Measurements from ENCODE around the gene OR2T33.
"Not testable (repeated sequence)": the region's sequence is repeated elsewhere in the genome, so short reads cannot be mapped to it uniquely, and the experiment has no call there.

OR2T33 gene, protein sequence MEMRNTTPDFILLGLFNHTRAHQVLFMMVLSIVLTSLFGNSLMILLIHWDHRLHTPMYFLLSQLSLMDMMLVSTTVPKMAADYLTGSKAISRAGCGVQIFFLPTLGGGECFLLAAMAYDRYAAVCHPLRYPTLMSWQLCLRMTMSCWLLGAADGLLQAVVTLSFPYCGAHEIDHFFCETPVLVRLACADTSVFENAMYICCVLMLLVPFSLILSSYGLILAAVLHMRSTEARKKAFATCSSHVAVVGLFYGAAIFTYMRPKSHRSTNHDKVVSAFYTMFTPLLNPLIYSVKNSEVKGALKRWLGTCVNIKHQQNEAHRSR

DNA sequence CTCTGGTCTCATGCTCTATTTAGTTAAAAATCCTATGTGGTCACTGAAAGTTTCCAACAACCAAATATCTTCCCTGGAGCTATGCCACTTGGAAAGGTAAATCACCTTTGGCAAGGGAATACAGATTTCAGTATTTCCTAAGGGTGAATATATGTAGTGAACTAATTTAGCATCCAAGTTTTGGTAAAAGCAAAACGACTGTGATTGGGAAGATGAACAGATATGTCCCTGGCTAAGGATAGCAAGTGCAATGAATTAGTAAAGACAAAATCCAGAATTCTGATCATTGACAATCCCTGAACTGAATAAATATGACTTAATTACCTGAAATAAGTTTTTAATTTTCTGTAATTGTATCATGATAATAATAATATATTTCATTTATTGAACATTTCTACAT, at the start of gene OR2T33:
TSS of gene OR2T33 (minus strand) at position 101 of the 400 bp plus-strand sequence. CDS start 4,162 bp downstream, outside the sequence.
- no peak for DNase-seq (ENCODE audit: low read depth)

DNA sequence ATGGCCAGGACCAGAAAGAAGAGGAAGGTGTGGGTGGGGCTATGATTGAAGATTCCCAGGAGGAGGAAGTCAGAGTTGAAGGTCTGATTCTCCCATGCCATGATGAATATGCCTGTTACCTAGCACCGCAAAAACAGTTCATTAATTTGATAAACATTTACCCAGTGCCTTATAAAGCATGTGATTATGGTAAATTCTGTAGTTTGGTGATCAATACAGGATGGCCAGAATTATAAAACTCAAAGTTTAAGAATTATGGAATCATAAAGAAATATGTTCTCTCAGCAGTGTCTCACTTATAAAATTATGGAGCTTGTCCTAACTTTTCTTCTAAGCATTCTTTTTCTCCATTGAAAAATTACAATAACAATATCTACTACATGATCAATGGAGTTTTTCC, 46.7 kb upstream of the OR2T33 start, which contains the start of gene OR2M7:
TSS of gene OR2M7 (minus strand) at position 101 of the 400 bp plus-strand sequence. CDS start at position 101, 0 bp downstream.
- no peak for DNase-seq (ENCODE audit: low read depth)

DNA sequence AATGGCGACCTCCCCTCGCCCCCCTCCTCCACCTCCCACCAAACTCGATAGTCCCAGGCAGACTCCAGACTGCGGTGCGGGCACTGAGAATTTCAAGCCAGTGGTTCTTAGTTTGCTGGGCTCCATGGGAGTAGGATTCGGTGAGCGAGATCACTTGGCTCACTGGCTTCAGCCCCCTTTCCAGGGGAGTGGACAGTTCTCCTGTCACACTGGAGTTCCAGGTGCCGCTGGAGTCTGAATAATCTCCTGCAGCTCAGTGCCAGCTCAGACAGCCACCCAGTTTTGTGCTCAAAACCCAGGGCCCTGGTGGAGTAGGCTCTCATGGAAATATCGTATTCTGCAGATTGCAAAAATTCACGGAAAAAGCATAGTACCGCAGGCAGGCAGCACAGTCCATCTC, 39.0 kb upstream of the OR2T33 start:
- no peak for DNase-seq (ENCODE audit: low read depth)

DNA sequence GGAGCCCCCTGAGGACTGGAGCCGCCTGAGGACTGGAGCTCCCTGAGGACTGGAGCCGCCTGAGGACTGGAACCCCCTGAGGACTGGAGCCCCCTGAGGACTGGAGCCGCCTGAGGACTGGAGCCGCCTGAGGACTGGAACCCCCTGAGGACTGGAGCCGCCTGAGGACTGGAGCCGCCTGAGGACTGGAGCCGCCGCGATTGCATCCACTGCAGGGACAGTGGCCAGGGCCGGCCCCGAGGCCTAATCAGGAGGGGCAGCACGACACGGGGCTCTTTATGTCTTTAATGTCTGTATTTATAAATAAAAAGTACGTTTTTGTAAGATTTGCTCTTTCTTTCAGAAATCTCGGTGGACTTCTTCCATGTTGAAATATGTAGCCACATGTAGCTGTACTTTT, 29.0 kb upstream of the OR2T33 start:
- DNase-seq (ENCODE audit: low read depth) = not testable (repeated sequence)

DNA sequence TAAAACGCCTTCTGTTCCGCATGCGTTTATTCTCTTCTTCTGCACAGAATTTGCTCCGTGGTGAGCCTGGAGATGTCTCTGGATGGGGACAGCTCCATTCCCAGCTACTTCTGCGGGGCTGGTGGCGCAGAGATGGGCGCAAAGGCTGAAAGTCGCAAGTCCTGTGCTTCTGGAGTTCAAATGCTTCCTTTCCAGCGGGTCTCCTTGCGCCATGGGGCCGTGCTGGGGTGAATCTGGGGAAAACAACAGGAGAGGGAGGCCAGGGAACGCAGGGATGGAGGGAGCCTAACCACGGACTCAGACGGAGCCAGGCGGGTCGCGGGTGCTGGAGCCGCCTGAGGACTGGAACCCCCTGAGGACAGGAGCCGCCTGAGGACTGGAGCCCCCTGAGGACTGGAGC, 28.3 kb upstream of the OR2T33 start:
- no peak for DNase-seq (ENCODE audit: low read depth)

DNA sequence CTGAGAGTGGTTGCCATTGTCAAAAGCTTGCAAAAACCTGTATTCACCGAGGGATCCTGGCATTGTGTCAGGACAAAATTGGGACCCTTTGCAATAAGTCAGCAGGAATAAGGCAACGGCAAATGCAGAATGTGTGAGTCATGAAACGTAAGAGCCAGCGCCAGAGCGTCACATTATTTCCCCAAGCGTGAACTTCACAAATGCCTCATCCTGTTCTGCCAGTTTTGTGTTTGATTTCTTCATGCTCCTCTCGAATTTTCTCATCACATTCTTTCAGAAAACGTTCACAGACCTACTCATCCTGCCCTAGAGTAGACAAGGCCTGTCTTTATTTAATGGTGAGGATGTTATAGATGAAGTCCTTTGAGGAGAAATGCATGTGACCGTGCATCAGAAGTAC, 27.9 kb upstream of the OR2T33 start:
- not testable (repeated sequence) for DNase-seq (ENCODE audit: low read depth)

DNA sequence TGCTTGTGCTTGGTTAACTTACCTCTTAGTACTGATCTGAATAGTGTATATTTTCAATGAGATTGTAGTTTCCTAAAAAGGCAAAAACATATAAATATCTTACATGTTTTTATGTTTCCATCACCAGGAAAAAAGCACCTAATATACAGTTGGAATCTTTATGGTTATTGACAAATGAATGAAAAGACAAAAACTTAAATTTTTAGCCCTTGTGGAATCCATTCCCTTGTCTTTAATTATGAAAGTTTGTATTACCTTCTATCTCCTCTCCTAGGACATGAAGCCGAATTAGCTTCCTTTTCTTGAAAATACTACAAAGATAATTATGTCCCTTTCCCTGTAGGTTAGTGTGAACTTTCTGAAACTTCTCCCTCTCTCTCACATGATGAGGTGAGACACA, 25.5 kb upstream of the OR2T33 start, which contains the start of gene OR2T12:
TSS of gene OR2T12 (minus strand) at position 101 of the 400 bp plus-strand sequence. CDS start 7,846 bp downstream, outside the sequence.
- no peak for DNase-seq (ENCODE audit: low read depth)

DNA sequence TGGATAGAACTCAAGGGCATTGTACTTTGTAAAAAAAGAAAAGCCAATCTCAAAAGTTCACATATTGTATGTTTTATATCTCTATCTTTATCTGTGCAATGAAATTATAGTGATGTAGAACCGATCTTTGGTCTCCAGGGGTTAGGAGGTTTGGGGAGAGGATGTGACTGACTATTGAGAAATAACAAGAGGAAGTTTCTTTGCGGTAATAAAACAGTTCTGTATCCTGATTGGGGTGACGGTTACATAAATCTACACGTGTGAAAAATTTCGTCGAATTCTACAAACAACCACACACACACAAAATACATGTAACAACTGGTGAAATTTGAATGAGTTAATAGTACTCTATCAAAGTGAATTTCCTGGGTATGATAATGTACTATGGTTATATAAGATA, 10.6 kb upstream of the OR2T33 start:
- no peak for DNase-seq (ENCODE audit: low read depth)

DNA sequence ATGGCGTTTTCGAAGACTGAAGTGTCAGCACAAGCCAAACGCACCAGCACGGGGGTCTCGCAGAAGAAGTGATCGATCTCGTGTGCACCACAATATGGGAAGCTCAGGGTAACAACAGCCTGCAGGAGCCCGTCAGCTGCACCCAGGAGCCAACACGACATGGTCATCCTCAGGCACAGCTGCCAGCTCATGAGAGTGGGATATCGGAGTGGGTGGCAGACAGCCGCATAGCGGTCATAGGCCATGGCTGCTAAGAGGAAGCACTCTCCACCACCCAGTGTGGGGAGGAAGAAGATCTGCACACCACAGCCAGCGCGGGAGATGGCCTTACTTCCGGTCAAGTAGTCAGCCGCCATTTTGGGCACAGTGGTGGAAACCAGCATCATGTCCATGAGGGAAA, 4.6 kb downstream of the OR2T33 start:
- DNase-seq (ENCODE audit: low read depth) = not testable (repeated sequence)

DNA sequence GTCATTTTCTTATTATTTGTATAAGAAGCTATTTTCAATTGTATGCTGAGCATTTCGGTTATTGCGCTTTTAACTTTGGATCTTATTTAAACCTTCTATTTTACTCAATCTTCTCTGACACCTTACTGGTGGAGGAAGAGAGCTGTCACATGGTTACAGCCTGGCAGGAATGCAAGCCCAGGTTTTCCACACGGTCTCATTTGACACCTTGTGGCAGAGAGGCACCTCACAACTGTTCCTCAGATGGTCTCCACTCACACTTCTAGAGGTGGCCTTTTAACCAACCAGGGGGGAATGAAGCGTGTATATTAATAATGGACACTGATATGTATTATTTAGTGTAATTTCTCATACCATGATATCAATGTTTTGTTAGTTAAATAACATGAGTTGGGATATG, 9.6 kb downstream of the OR2T33 start:
- DNase-seq (ENCODE audit: low read depth) = no peak

DNA sequence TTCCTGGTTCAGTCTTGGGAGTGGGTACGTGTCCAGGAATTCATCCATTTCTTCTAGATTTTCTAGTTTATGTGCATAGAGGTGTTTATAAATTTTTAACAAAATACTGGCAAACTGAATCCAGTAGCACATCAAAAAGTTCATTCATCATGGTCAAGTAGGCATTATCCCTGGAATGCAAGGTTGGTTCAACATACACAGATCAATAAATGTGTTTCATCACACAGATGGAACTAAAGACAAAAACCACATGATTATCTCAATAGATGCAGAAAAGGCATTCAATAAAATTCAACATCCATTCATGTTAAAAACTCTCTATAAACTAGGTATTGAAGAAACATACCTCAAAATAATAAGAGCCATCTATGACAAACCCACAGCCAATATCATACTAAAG, 18.5 kb downstream of the OR2T33 start:
- not testable (repeated sequence) for DNase-seq (ENCODE audit: low read depth)

DNA sequence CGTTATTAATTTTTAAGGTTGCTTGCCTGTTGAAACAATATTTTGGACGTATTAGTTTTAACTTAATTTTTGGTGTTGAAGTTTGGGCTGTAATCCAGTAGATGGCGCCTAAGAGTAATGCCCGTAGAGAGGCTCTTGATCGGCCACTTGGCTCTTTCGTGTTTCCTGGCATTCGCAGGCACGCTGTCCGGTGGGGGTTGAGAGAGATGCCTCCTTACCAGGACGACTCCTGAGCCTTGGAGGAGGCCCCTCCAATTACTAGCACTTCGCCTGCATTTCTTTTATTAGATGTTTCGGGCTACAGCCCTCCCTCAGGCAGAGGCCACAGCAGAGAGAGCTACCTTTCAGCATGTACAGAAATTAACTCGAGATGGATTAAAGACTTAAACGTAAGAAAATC, 34.6 kb downstream of the OR2T33 start:
- no peak for DNase-seq (ENCODE audit: low read depth)

DNA sequence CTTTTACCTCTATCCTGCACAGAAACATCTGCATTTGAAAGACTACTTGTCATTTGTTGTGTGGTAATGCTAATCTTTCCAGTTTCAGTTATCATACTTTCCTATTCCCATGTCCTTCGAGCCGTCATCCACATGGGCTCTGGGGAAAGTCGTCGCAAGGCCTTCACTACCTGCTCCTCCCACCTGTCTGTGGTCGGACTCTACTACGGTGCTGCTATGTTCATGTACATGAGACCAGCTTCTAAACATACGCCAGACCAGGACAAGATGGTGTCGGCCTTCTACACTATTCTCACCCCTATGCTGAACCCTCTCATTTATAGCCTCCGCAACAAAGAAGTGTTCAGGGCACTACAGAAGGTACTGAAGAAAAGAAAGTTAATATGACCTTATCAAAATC, 38.3 kb downstream of the OR2T33 start:
- DNase-seq (ENCODE audit: low read depth) = no peak

DNA sequence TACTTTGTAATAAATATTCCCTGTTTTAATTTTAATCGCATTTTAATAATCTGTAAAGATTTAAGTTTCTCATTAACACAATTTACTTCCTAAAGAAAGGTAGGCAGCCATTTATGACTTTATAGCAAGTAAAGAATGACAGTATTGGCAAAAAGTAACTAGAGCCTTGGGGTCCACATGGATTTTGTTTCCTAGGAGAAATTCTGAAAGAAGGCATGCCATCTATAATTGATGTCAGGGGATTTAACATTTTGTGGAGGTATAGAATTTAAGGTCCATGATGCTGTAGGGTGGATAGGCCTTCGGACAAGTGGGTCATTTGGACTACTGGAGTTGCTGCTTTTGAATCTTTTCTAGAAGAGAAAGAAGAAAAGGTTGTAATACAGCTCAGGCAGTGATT, 46.7 kb downstream of the OR2T33 start, which contains the start of gene OR2M4:
TSS of gene OR2M4 (plus strand) at position 301 of the 400 bp plus-strand sequence. CDS start 7,512 bp downstream, outside the sequence.
- no peak for DNase-seq (ENCODE audit: low read depth)

DNA sequence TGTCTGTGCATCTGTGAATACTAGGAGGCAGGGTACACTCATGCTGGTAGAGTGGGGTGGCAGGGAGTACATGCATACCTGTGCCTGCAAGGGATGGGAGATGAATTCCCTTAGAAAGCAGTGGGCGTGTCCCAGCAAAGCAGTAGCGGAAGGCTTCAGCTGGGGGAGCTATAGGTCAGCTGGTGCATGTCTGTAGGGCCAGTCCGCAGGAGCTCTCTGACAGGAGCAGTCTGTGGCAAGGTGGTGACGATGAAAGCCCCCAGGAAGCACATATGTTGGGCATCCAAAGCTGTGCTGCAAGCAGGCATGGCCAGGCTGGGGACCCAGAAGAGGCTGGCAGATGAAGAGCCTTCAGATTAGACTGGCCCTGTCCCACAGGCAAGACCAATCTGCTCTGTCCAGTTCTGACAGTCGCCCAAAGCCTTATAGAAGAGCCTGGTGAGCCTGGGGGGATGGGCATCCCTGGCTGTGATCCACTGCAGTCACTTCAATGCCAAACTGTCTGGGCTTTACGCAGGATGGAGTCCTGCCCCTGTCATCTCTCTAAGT, 48.3 kb downstream of the OR2T33 start:
- DNase-seq (ENCODE audit: low read depth) = no peak

DNA sequence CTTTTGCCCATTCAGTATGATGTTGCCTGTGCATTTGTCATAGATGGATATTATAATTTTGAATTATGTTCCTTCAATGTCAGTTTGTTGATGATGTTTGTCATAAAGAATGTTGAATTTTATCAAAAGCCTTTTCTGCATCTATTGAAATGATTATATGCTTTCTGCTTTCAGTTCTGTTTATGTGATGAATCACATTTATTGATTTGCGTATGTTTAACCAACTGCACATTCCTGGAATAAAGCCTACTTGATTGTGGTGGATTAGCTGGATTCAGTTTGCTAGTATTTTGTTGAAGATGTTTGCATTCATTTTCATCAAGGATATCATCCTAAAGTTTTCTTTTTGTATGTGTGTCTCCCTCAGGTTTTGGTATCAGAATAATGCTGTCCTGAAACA, 52.2 kb downstream of the OR2T33 start:
- DNase-seq (ENCODE audit: low read depth) = no peak
